ENCODE measurements around the gene TMPRSS3.

The TMPRSS3 gene

DNA sequence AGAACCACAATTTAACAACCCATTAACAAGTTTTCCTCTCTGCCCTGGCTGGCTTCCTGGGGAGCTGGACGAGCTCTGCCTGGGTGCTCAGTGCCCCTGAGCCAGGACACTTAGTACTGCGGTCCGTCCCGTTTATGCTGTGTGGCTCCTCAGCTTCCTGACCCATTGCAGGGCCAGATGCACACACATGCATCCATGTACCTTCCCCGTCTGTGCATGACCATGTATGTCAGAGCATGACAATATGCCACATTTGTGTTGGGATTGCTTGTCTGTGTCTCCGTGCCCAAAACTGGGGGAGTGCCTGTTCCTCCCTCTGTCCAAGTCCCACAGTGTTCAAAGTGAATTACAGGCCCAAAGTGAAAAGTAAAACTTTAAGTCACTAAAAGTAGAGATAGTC is 71.0 kb downstream of the TMPRSS3 start:
- no peak for DNase-seq
- H3K4me3 Mint-ChIP-seq = no peak overlapping the region
- H3K9me3 Mint-ChIP-seq = no peaks in the 10 kb centered on the region
- no peak overlapping the region for H3K27ac Mint-ChIP-seq
- no peaks in the 10 kb centered on the region for H3K27me3 Mint-ChIP-seq
- no peaks in the 10 kb centered on the region for H3K36me3 Mint-ChIP-seq (ENCODE audit: low read depth)
- H3K4me1 Mint-ChIP-seq (ENCODE audit: low read depth) = no peaks in the 10 kb centered on the region
